Measurements from ENCODE around the gene TOM1L2. TPM values are rescaled to one million over a fixed set of nuclear protein-coding genes. Genes with fewer than 3 reads are reported as not detected.

TOM1L2 gene
- total and polyA plus RNA-seq, 2 of the 4 experiments (the other 2 are of a cell fraction) = 34.4 to 51.7 TPM

DNA sequence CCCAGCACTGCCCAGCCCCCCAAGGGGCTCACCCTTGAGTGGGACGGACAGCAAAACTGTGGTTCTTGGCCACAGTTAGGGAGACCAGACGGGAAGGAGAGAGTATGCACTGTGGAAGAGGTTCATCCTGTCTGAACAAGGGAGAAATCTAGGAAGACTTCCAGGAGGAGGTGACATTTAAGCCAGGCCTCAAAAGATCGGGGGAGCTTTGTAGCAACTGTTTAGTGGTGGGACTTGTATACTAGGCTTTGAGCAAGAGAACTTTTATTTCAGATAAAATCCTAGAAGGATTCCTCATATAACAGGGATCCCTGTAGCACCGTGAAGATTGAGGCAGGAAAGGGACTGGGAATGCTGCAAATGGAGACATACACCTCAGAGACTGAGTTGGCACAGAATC, 166.2 kb downstream of the TOM1L2 start:
- H4K5ac ChIP-seq (ENCODE audit: low read depth, low read length) = no peak overlapping the region
- dilution Hi-C loops (cut with HindIII; ENCODE audit: low sequenced_read_pairs, unreplicated experiment) (no loop called here), intact Hi-C loops (cut with micrococcal nuclease) (no loop called here), in situ Hi-C loops (cut with MboI; ENCODE audit: low sequenced_read_pairs) (no loop called here)
- H3K27me3 ChIP-seq (ENCODE audit: control insufficient read depth, insufficient read depth, low read length) = no peaks in the 10 kb centered on the region
- no peak overlapping the region for H2BK5ac ChIP-seq (ENCODE audit: low read depth, low read length, poor library complexity, severe bottlenecking)
- no peak overlapping the region for H2AK5ac ChIP-seq (ENCODE audit: low read depth, low read length)
- no peaks in the 10 kb centered on the region for H3K9me1 ChIP-seq (ENCODE audit: insufficient read depth, low read length)
- H3K27ac ChIP-seq (ENCODE audit: insufficient read depth, low read length) = no peak overlapping the region
- peaks cover 43% of the 10 kb centered on the region for H4K20me1 ChIP-seq (ENCODE audit: insufficient read depth, low read length)
- no peak overlapping the region for H3K56ac ChIP-seq (ENCODE audit: extremely low read depth, insufficient read depth, low read length)
- POLR2A ChIA-PET (ENCODE audit: unreplicated experiment) = no interaction called here
- no peak overlapping the region for H2BK120ac ChIP-seq (ENCODE audit: low read depth, low read length)
- no peak overlapping the region for H3K23ac ChIP-seq (ENCODE audit: low read depth, low read length)
- H3K79me1 ChIP-seq (ENCODE audit: low read depth in 1 of 2, low read length in 2 of 2) = peaks cover 9 to 57% of the 10 kb centered on the region in 2 experiments; a peak in 2 of 4 replicates
- H2AFZ ChIP-seq (replicated peaks; ENCODE audit: low read length, poor library complexity) = no peak overlapping the region
- no peak overlapping the region for H3K9ac ChIP-seq (ENCODE audit: low read depth, low read length)
- H3K36me3 ChIP-seq (ENCODE audit: control insufficient read depth, insufficient read depth, low read length) = peaks cover 61% of the 10 kb centered on the region
- CTCF ChIA-PET = no interaction called here
- no peak overlapping the region for H3K14ac ChIP-seq (replicated peaks; ENCODE audit: low read depth, low read length)
- TF ChIP-seq MAZ (IDR thresholded peaks at IDR 0.05; ENCODE audit: borderline replicate concordance, low read depth, low read length) = no peak
- TF ChIP-seq POLR2A (IDR thresholded peaks at IDR 0.05; ENCODE audit: low read depth, low read length) = no peak
- no peak for TF ChIP-seq MAFK (IDR thresholded peaks at IDR 0.05; ENCODE audit: low read depth, low read length)
- H4K91ac ChIP-seq (ENCODE audit: insufficient read depth, low read depth, low read length) = no peak overlapping the region
- H2BK20ac ChIP-seq (ENCODE audit: low read depth, low read length) = no peak overlapping the region
- ATAC-seq (ENCODE audit: low read depth) (no peak), DNase-seq (no peak)
- no peak overlapping the region for H2BK15ac ChIP-seq (ENCODE audit: low read depth, low read length)
- no peak overlapping the region for H3K18ac ChIP-seq (ENCODE audit: low read depth, low read length)
- no peak overlapping the region for H3K4me2 ChIP-seq (ENCODE audit: low read depth, low read length)
- H3K4me3 ChIP-seq (ENCODE audit: insufficient read depth, low read depth, low read length) = no peak overlapping the region
- BruUV-seq (replicated peaks) = no TSS peak
- H3K4ac ChIP-seq (ENCODE audit: low read depth, low read length) = no peak overlapping the region
- whole genome bisulfite sequencing, 2 experiments (ENCODE audit: extremely low coverage in 2 of 2, insufficient read length in 1 of 2) = 100% methylated on average over 1 of the region's 4 CpGs; no CpG with 5 or more reads in 1 of the 2 experiments
- H2AK9ac ChIP-seq (replicated peaks; ENCODE audit: low read depth, low read length, poor library complexity) = no peak overlapping the region
- H3K9me3 ChIP-seq (ENCODE audit: control insufficient read depth, insufficient read depth, low read length) = no peaks in the 10 kb centered on the region
- H3K4me1 ChIP-seq (ENCODE audit: control insufficient read depth, insufficient read depth, low read length) = peaks cover 7% of the 10 kb centered on the region
- H4K8ac ChIP-seq (ENCODE audit: low read depth in 2 of 2, low read length in 2 of 2) = no peak overlapping the region

Measured in IMR-90 (cell line).